H1 (cell line): ENCODE measurements around the gene MYO1F. TPM values are rescaled to one million over a fixed set of nuclear protein-coding genes. Genes with fewer than 3 reads are reported as not detected.

ENCODE experiments used
- CTCF ChIA-PET: fragments of 300-600 bp; sonication (Branson Sonifier 250); formaldehyde crosslinking; loops from one replicate; lab custom pipeline; 2021; ENCODE audit not compliant: partially characterized antibody; lab: Charles Lee
- POLR2A ChIA-PET: fragments of 300-600 bp; sonication (Branson Sonifier 250); formaldehyde crosslinking; loops from one replicate; lab custom pipeline; 2021; ENCODE audit warnings: inconsistent platforms; ENCODE audit not compliant: partially characterized antibody; lab: Charles Lee
- DNase-seq, 2 experiments: peaks; one replicate each; pipeline versions ENCODE4 v3.0.0 to v3.0.0-alpha.2; 2010 to 2022; ENCODE audit warnings: low spot score in 2 of 2, low read depth in 1 of 2, mixed read lengths in 1 of 2
- FAIRE-seq: peaks from 2 replicates; lab custom pipeline; 2011; peaks lifted over from hg19 to GRCh38; lab: Jason Lieb, UNC
- H2AFZ ChIP-seq: 2 replicates; pipeline ENCODE4 v1.8.1; 2012; ENCODE audit warnings: low read length, inconsistent platforms
- H2AK5ac ChIP-seq: 2 replicates; pipeline ENCODE4 v1.6.1; 2013; ENCODE audit warnings: low read depth, low read length
- H2BK120ac ChIP-seq: replicated peaks from 2 replicates; pipeline ENCODE3; 2013; ENCODE audit warnings: low read depth, low read length, inconsistent platforms
- H2BK12ac ChIP-seq: 2 replicates; pipeline ENCODE4 v1.6.1; 2013; ENCODE audit warnings: low read depth, low read length
- H2BK15ac ChIP-seq: 2 replicates; pipeline ENCODE4 v1.6.1; 2013; ENCODE audit warnings: low read length
- H2BK20ac ChIP-seq: 2 replicates; pipeline ENCODE4 v1.6.1; 2013; ENCODE audit warnings: low read length
- H2BK5ac ChIP-seq: 2 replicates; pipeline ENCODE4 v1.6.1; 2013; ENCODE audit warnings: low read depth, low read length
- H3K14ac ChIP-seq: 2 replicates; pipeline ENCODE4 v1.6.1; 2013; ENCODE audit warnings: inconsistent platforms; ENCODE audit not compliant: insufficient read length
- H3K18ac ChIP-seq: 2 replicates; pipeline ENCODE4 v1.6.1; 2013; ENCODE audit warnings: low read length; ENCODE audit errors: extremely low read depth
- H3K23ac ChIP-seq: 2 replicates; pipeline ENCODE4 v1.6.1; 2013; ENCODE audit warnings: inconsistent platforms; ENCODE audit not compliant: insufficient read length
- H3K23me2 ChIP-seq: 2 replicates; pipeline ENCODE4 v1.6.1; 2013; ENCODE audit warnings: low read depth, low read length
- H3K27ac ChIP-seq: 2 replicates; pipeline ENCODE4 v1.6.1; 2011; ENCODE audit warnings: low read depth, low read length, inconsistent platforms
- H3K27me3 ChIP-seq, 4 experiments: replicated peaks in 1 of 4; 1 replicate in 1 of 4; 2 replicates in 3 of 4; pipeline versions ENCODE4 v1.6.1 to v1.8.1; 2011 to 2013; ENCODE audit warnings: low read length in 3 of 4, mild to moderate bottlenecking in 3 of 4, inconsistent platforms in 2 of 4, mixed read lengths in 2 of 4, moderate library complexity in 1 of 4; ENCODE audit not compliant: control insufficient read depth in 3 of 4, insufficient read depth in 3 of 4; ENCODE audit errors: extremely low read depth in 1 of 4
- H3K36me3 ChIP-seq, 4 experiments: 2 replicates each; pipeline versions ENCODE4 v1.6.1 to v1.8.1; 2011 to 2013; ENCODE audit warnings: mild to moderate bottlenecking in 4 of 4, low read length in 3 of 4, moderate library complexity in 2 of 4, control low read depth in 1 of 4, inconsistent platforms in 1 of 4; ENCODE audit not compliant: insufficient read depth in 4 of 4, control insufficient read depth in 2 of 4
- H3K4ac ChIP-seq: replicated peaks from 2 replicates; pipeline ENCODE3; 2013; ENCODE audit warnings: low read length, low read depth, mixed read lengths, inconsistent platforms; ENCODE audit not compliant: insufficient read length
- H3K4me1 ChIP-seq, 4 experiments: replicated peaks in 1 of 4; 1 replicate in 1 of 4; 2 replicates in 3 of 4; pipeline versions ENCODE4 v1.6.1 to v1.8.1; 2011 to 2013; ENCODE audit warnings: low read length in 3 of 4, inconsistent platforms in 2 of 4, mixed read lengths in 1 of 4; ENCODE audit not compliant: insufficient read depth in 4 of 4, control insufficient read depth in 3 of 4
- H3K4me2 ChIP-seq, 2 experiments: 2 replicates each; pipeline versions ENCODE4 v1.6.1 to v1.8.1; 2011 to 2013; ENCODE audit warnings: low read depth in 2 of 2, low read length in 2 of 2, control low read depth in 1 of 2, inconsistent platforms in 1 of 2, mild to moderate bottlenecking in 1 of 2; ENCODE audit not compliant: insufficient read depth in 1 of 2
- H3K4me3 ChIP-seq, 4 experiments: fragments of 200-600, 300-600 bp in 1 of 4; sonication (generic), shearing (Covaris generic), sonication (Bioruptor Twin) in 1 of 4; 2 replicates each; pipeline versions ENCODE4 v1.5.1 to v1.8.1; 2011 to 2016; ENCODE audit warnings: low read length in 4 of 4, low read depth in 3 of 4, control low read depth in 2 of 4, inconsistent platforms in 2 of 4, mild to moderate bottlenecking in 2 of 4, mixed read lengths in 1 of 4, moderate library complexity in 1 of 4; ENCODE audit not compliant: insufficient read depth in 2 of 4; ENCODE audit errors: extremely low read depth in 1 of 4
- H3K56ac ChIP-seq: replicated peaks from 2 replicates; pipeline ENCODE3; 2013; ENCODE audit warnings: low read depth, mild to moderate bottlenecking, mixed read lengths, low read length, inconsistent platforms; ENCODE audit not compliant: insufficient read length
- H3K79me1 ChIP-seq: 2 replicates; pipeline ENCODE4 v1.6.1; 2013; ENCODE audit warnings: low read depth, low read length, control low read depth
- H3K79me2 ChIP-seq, 2 experiments: 2 replicates each; pipeline versions ENCODE4 v1.6.1 to v1.8.1; 2012 to 2013; ENCODE audit warnings: low read length in 2 of 2, mild to moderate bottlenecking in 2 of 2, inconsistent platforms in 1 of 2; ENCODE audit not compliant: insufficient read depth in 2 of 2, control insufficient read depth in 1 of 2
- H3K9ac ChIP-seq, 4 experiments: replicated peaks in 1 of 4; 1 replicate in 1 of 4; 2 replicates in 3 of 4; pipeline versions ENCODE4 v1.6.1 to v1.8.1; 2011 to 2013; ENCODE audit warnings: low read depth in 3 of 4, low read length in 3 of 4, control low read depth in 2 of 4, mild to moderate bottlenecking in 2 of 4, moderate library complexity in 2 of 4, inconsistent platforms in 1 of 4; ENCODE audit errors: extremely low read depth in 1 of 4
- H3K9me3 ChIP-seq, 2 experiments: 2 replicates each; pipeline versions ENCODE4 v1.6.1 to v1.8.1; 2012 to 2013; ENCODE audit warnings: mild to moderate bottlenecking in 2 of 2, moderate library complexity in 2 of 2, control low read depth in 1 of 2, inconsistent platforms in 1 of 2, low read depth in 1 of 2, low read length in 1 of 2, mixed read lengths in 1 of 2; ENCODE audit not compliant: insufficient read depth in 2 of 2
- H4K20me1 ChIP-seq, 2 experiments: replicated peaks in 1 of 2; 2 replicates each; pipeline versions ENCODE3 to v1.8.1; 2011 to 2013; ENCODE audit warnings: inconsistent platforms in 2 of 2, low read length in 2 of 2, mild to moderate bottlenecking in 1 of 2; ENCODE audit not compliant: insufficient read depth in 2 of 2, control insufficient read depth in 1 of 2
- H4K5ac ChIP-seq: 2 replicates; pipeline ENCODE4 v1.6.1; 2013; ENCODE audit warnings: low read length, low read depth, mixed read lengths, inconsistent platforms; ENCODE audit not compliant: insufficient read length
- H4K8ac ChIP-seq: 2 replicates; pipeline ENCODE4 v1.8.0; 2013; ENCODE audit warnings: mild to moderate bottlenecking, moderate library complexity, low read length, inconsistent platforms; ENCODE audit not compliant: insufficient read depth; ENCODE audit errors: extremely low read depth
- H4K91ac ChIP-seq: replicated peaks from 2 replicates; pipeline ENCODE3; 2013; ENCODE audit warnings: low read length, mixed read lengths, inconsistent platforms; ENCODE audit not compliant: insufficient read length
- NANOG ChIP-seq: IDR thresholded peaks from 2 replicates; pipeline ENCODE4 v1.6.1; 2011; ENCODE audit warnings: low read length, low read depth, mild to moderate bottlenecking, inconsistent platforms; ENCODE audit not compliant: insufficient read depth, poor library complexity, severe bottlenecking
- WGBS, 2 experiments: shearing (Covaris generic) in 1 of 2; methylation state at CpG; one replicate each; pipeline versions ENCODE4 v1.1.6 to v1.1.7; 2013 to 2015; ENCODE audit warnings: low lambda C conversion rate in 2 of 2, mixed read lengths in 2 of 2, inconsistent platforms in 1 of 2, low coverage in 1 of 2, missing lambda C conversion rate in 1 of 2; ENCODE audit not compliant: insufficient replicate concordance in 2 of 2, insufficient coverage in 1 of 2, insufficient read length in 1 of 2; ENCODE audit errors: extremely low coverage in 1 of 2, missing lambda C conversion rate in 1 of 2; 5-methylcytosine and 5-hydroxymethylcytosine counted together
- polyA plus RNA-seq, 7 experiments: library from polyadenylated mRNA; depleted of rRNA in 3 of 7; stranded (reverse) in 5 of 7; unstranded in 2 of 7; fragments of >200 nt in 5 of 7; fragments of 200-250 nt in 2 of 7; gene quantifications; 1 replicate in 5 of 7; 2 replicates in 1 of 7; 4 replicates in 1 of 7; pipeline versions ENCODE4 v1.2.1 to v1.2.3, GENCODE V29; 2011 to 2013; ENCODE audit warnings: missing spikeins in 2 of 7, mixed read lengths in 2 of 7
- total RNA-seq: library from RNA; stranded (reverse); fragmentation: NEBNext Ultra II Directional; extraction: Animal tissue kit (Norgen Biotek cat#: 25700); gene quantifications from 2 replicates; pipeline ENCODE4 v1.2.1, GENCODE V29; 2021

Gene MYO1F
- total and polyA plus RNA-seq, 2 of the 8 experiments (the other 6 are each of a cell fraction or from before 2014, with no cell fraction given) = 1.4 to 4.6 TPM

- no peak overlapping the region for H2BK120ac ChIP-seq
- no peak overlapping the region for H3K9ac ChIP-seq
- H3K23ac ChIP-seq = no peak overlapping the region
- H3K4ac ChIP-seq = no peak overlapping the region
- H4K5ac ChIP-seq = no peak overlapping the region
- no peak overlapping the region for H3K27ac ChIP-seq
- no peak overlapping the region for H3K18ac ChIP-seq
- FAIRE-seq (no peak), DNase-seq (no peak)
- no peak overlapping the region for H2AK5ac ChIP-seq
- no peak overlapping the region for H2AFZ ChIP-seq
- H4K91ac ChIP-seq = no peak overlapping the region
- peaks cover 0 to 9% (median 0%) of the 10 kb centered on the region in 4 experiments; a peak in 2 of 8 replicates for H3K36me3 ChIP-seq
- no peak overlapping the region for H2BK15ac ChIP-seq
- no peaks in the 10 kb centered on the region for H3K79me2 ChIP-seq
- peak overlapping the region in 1 of 4 experiments; percentile 20; a peak in 2 of 8 replicates for H3K4me3 ChIP-seq
- H3K14ac ChIP-seq = no peak overlapping the region
- no peak overlapping the region for H2BK5ac ChIP-seq
- H3K4me2 ChIP-seq = peak overlapping the region in 1 of 2 experiments; percentile 43; a peak in 1 of 4 replicates
- no peak overlapping the region for H3K56ac ChIP-seq
- H3K79me1 ChIP-seq = peaks cover 3% of the 10 kb centered on the region; the same call in 1 of the 2 replicates
- no peaks in the 10 kb centered on the region for H3K9me3 ChIP-seq
- no peaks in the 10 kb centered on the region for H3K27me3 ChIP-seq
- no peak overlapping the region for H2BK12ac ChIP-seq
- no peaks in the 10 kb centered on the region for H4K20me1 ChIP-seq
- peaks cover 0 to 17% (median 9%) of the 10 kb centered on the region in 4 experiments; a peak in 6 of 7 replicates for H3K4me1 ChIP-seq
- peaks cover 10% of the 10 kb centered on the region; the same call in 1 of the 2 replicates for H3K23me2 ChIP-seq
- ChIA-PET CTCF (interaction anchor here (0.6 to 1.3 kb wide), 4 partner anchors 11 to 132 kb away, joined by 3 to 5 read pairs (median 4); no protein-coding TSS in a partner anchor), POLR2A (interaction anchor here (0.5 to 1.5 kb wide), 5 partner anchors 14 to 806 kb away, joined by 3 to 5 read pairs (median 3); no protein-coding TSS in a partner anchor)
- no peak overlapping the region for H2BK20ac ChIP-seq
- H4K8ac ChIP-seq = peak overlapping the region; percentile 36; the same call in 1 of the 2 replicates
- 95% methylated on average over 28 of the region's 52 CpGs; no CpG with 5 or more reads in 1 of the 2 experiments for WGBS, 2 experiments
- TF ChIP-seq NANOG = no peak
Measured at GRCh38 chr19:8510589-8511115, 66.6 kb downstream of the MYO1F start.
